ENCODE results near the gene ZGRF1.

ZGRF1 gene

DNA sequence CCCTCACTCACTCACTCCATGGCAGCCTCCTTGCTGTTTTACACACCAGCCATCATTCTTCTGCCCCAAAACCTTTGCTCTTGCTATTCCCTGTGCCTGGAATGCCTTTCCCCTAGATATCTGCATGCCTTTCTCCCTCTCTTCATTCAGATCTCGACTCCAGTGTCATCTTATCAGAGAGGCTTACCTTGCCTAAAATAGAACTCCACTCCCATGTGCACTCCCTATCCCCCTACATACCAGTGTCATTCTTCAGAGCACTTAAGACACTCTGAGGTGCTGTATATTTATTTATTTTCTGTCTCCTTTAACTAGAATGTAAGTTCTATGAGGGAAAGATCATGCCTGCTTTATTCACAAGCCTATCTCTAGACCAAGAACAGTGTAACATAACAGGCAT, 45.1 kb downstream of the ZGRF1 start:
- Histone ChIP-seq H3K4me1 (ENCODE audit: control insufficient read depth in 2 of 2, insufficient read depth in 2 of 2, low read length in 2 of 2) (no peaks in the 10 kb centered on the region), H3K36me3 (ENCODE audit: control insufficient read depth in 2 of 2, insufficient read depth in 2 of 2, low read length in 2 of 2) (peaks cover 0 to 3% of the 10 kb centered on the region in 2 donors), H3K4me3 (ENCODE audit: low read length in 2 of 2) (no peak overlapping the region), H3K27ac (ENCODE audit: low read depth in 2 of 2, low read length in 2 of 2) (no peak overlapping the region), H3K9ac (ENCODE audit: low read depth in 1 of 2, low read length in 2 of 2) (no peak overlapping the region), H3K27me3 (ENCODE audit: control insufficient read depth in 2 of 2, insufficient read depth in 2 of 2, low read length in 2 of 2) (no peaks in the 10 kb centered on the region), H3K9me3 (ENCODE audit: control insufficient read depth in 2 of 2, low read length in 2 of 2) (no peaks in the 10 kb centered on the region)

GRCh38 chr4:112589206-112589605, 47.5 kb downstream of the ZGRF1 start:
- Histone ChIP-seq H3K9me3 (ENCODE audit: control insufficient read depth in 2 of 2, low read length in 2 of 2) (no peaks in the 10 kb centered on the region), H3K9ac (ENCODE audit: low read depth in 1 of 2, low read length in 2 of 2) (no peak overlapping the region), H3K27me3 (ENCODE audit: control insufficient read depth in 2 of 2, insufficient read depth in 2 of 2, low read length in 2 of 2) (no peaks in the 10 kb centered on the region), H3K36me3 (ENCODE audit: control insufficient read depth in 2 of 2, insufficient read depth in 2 of 2, low read length in 2 of 2) (peaks cover 0 to 3% of the 10 kb centered on the region in 2 donors), H3K4me3 (ENCODE audit: low read length in 2 of 2) (no peak overlapping the region), H3K4me1 (ENCODE audit: control insufficient read depth in 2 of 2, insufficient read depth in 2 of 2, low read length in 2 of 2) (no peaks in the 10 kb centered on the region), H3K27ac (ENCODE audit: low read depth in 2 of 2, low read length in 2 of 2) (no peak overlapping the region)

DNA sequence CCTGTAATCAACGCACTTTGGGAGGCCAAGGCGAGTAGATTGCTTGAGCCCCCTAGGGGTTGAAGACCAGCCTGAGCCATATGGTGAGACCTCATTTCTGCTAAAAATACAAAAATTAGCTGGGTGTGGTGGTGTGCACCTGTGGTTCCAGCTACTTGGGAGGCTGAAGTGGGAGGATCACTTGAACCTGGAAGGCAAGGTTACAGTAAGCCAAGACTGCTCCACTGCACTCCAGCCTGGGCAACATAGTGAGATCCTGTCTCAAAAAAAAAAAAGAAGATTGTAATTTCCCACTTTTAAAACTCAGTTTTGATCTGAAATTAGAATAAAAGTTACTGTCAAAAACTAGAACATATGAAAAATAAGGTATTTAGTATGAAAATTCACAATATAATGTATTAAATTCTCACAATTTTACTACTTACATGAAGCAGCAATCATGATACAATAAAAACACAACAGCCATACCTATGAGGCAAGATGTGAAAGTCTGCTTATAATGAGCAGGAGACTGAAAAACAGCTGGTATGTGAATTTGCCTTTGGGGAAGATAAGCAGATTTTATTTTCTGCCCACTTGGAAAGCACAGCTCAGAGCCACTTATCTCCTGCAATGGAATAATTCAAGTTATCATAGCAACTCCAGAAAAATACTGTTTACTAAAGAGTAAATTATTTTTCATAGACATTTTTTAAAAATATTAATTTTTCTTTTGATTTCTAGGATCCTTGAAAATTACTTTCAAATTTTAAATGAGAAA, 50.6 kb downstream of the ZGRF1 start:
- Histone ChIP-seq H3K27ac (ENCODE audit: low read depth in 2 of 2, low read length in 2 of 2) (no peak overlapping the region), H3K4me3 (ENCODE audit: low read length in 2 of 2) (no peak overlapping the region), H3K9ac (ENCODE audit: low read depth in 1 of 2, low read length in 2 of 2) (no peak overlapping the region), H3K27me3 (ENCODE audit: control insufficient read depth in 2 of 2, insufficient read depth in 2 of 2, low read length in 2 of 2) (no peaks in the 10 kb centered on the region), H3K36me3 (ENCODE audit: control insufficient read depth in 2 of 2, insufficient read depth in 2 of 2, low read length in 2 of 2) (no peaks in the 10 kb centered on the region), H3K9me3 (ENCODE audit: control insufficient read depth in 2 of 2, low read length in 2 of 2) (no peaks in the 10 kb centered on the region), H3K4me1 (ENCODE audit: control insufficient read depth in 2 of 2, insufficient read depth in 2 of 2, low read length in 2 of 2) (no peaks in the 10 kb centered on the region)

DNA sequence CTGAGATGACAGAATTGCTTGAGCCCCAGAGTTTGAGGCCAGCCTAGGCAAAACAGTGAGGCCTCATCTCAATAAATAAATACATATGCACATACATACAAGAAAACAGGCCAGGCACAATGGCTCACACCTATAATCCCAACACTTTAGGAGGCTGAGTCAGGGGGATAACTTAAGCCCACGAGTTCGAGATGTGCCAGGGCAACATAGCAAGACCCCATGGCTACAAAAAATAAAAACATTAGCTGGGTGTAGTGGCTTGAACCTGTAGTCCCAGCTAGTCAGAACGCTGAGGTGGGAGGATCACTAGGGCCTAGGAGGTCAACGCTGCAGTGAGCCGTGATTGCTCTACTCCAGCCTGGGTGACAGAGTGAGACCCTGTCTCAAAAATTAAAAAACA, 69.2 kb downstream of the ZGRF1 start:
- Histone ChIP-seq H3K9me3 (ENCODE audit: control insufficient read depth in 2 of 2, low read length in 2 of 2) (no peaks in the 10 kb centered on the region), H3K9ac (ENCODE audit: low read depth in 1 of 2, low read length in 2 of 2) (no peak overlapping the region), H3K36me3 (ENCODE audit: control insufficient read depth in 2 of 2, insufficient read depth in 2 of 2, low read length in 2 of 2) (no peaks in the 10 kb centered on the region), H3K27ac (ENCODE audit: low read depth in 2 of 2, low read length in 2 of 2) (no peak overlapping the region), H3K4me1 (ENCODE audit: control insufficient read depth in 2 of 2, insufficient read depth in 2 of 2, low read length in 2 of 2) (no peaks in the 10 kb centered on the region), H3K27me3 (ENCODE audit: control insufficient read depth in 2 of 2, insufficient read depth in 2 of 2, low read length in 2 of 2) (no peaks in the 10 kb centered on the region), H3K4me3 (ENCODE audit: low read length in 2 of 2) (no peak overlapping the region)

DNA sequence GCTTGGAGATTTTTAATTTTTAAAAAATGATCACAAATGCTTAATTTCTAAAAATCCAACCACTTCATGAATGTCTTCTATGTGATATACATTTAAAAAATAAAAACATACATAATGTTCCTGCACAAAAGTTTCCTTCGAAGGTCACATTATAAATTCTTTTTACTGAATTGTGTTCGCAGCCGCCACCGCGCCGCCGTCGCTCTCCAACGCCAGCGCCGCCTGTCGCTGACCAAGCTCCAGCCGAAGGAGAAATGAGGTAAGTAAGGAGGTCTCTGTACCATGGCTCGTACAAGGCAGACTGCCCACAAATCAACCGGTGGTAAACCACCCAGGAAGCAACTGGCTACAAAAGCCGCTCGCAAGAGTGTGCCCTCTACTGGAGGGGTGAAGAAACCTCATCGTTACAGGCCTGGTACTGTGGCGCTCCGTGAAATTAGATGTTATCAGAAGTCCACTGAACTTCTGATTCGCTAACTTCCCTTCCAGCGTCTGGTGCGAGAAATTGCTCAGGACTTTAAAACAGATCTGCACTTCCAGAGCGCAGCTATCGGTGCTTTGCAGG, 71.9 kb downstream of the ZGRF1 start:
- H3K36me3 ChIP-seq (ENCODE audit: control insufficient read depth in 2 of 2, insufficient read depth in 2 of 2, low read length in 2 of 2), result no peaks in the 10 kb centered on the region
- H3K4me1 ChIP-seq (ENCODE audit: control insufficient read depth in 2 of 2, insufficient read depth in 2 of 2, low read length in 2 of 2), result no peaks in the 10 kb centered on the region
- H3K27me3 ChIP-seq (ENCODE audit: control insufficient read depth in 2 of 2, insufficient read depth in 2 of 2, low read length in 2 of 2), result no peaks in the 10 kb centered on the region
- H3K9ac ChIP-seq (ENCODE audit: low read depth in 1 of 2, low read length in 2 of 2), result no peak overlapping the region
- H3K9me3 ChIP-seq (ENCODE audit: control insufficient read depth in 2 of 2, low read length in 2 of 2), result no peaks in the 10 kb centered on the region
- H3K27ac ChIP-seq (ENCODE audit: low read depth in 2 of 2, low read length in 2 of 2), result no peak overlapping the region
- no peak overlapping the region for H3K4me3 ChIP-seq (ENCODE audit: low read length in 2 of 2)

GRCh38 chr4:112563431-112564200, 73.1 kb downstream of the ZGRF1 start:
- Histone ChIP-seq H3K9ac (ENCODE audit: low read depth in 1 of 2, low read length in 2 of 2) (no peak overlapping the region), H3K27me3 (ENCODE audit: control insufficient read depth in 2 of 2, insufficient read depth in 2 of 2, low read length in 2 of 2) (no peaks in the 10 kb centered on the region), H3K9me3 (ENCODE audit: control insufficient read depth in 2 of 2, low read length in 2 of 2) (no peaks in the 10 kb centered on the region), H3K4me1 (ENCODE audit: control insufficient read depth in 2 of 2, insufficient read depth in 2 of 2, low read length in 2 of 2) (no peaks in the 10 kb centered on the region), H3K4me3 (ENCODE audit: low read length in 2 of 2) (no peak overlapping the region), H3K36me3 (ENCODE audit: control insufficient read depth in 2 of 2, insufficient read depth in 2 of 2, low read length in 2 of 2) (no peaks in the 10 kb centered on the region), H3K27ac (ENCODE audit: low read depth in 2 of 2, low read length in 2 of 2) (no peak overlapping the region)

DNA sequence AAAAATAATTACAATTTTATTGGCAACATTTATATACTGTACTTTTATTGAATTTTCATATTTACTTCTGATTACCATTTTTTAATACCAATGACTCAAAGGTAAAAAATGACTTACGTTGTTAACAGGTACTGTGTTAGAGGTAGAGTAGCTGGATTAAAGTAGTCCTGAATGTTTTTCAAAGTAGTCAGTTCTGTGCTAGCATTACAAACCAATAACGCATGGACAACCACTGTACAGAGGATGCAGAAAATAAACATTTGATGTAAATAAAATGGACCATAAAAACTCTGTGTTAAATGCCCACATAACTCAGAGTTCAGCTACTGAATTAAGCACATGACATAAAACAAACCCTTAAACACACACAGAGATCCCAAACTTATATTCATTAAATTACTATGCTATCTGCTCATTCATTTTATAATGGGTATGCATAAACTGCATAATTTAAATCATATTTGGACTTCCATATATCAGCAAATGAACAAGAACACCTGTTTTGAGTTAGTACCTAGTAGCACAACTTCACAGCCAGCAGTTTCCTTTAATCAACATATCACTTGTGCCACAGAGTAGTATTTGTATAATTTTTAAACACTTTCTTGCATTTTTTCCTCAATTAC, 74.3 kb downstream of the ZGRF1 start:
- H3K9me3 ChIP-seq (ENCODE audit: control insufficient read depth in 2 of 2, low read length in 2 of 2), result no peaks in the 10 kb centered on the region
- H3K27me3 ChIP-seq (ENCODE audit: control insufficient read depth in 2 of 2, insufficient read depth in 2 of 2, low read length in 2 of 2), result no peaks in the 10 kb centered on the region
- H3K9ac ChIP-seq (ENCODE audit: low read depth in 1 of 2, low read length in 2 of 2), result no peak overlapping the region
- no peak overlapping the region for H3K4me3 ChIP-seq (ENCODE audit: low read length in 2 of 2)
- no peak overlapping the region for H3K27ac ChIP-seq (ENCODE audit: low read depth in 2 of 2, low read length in 2 of 2)
- no peaks in the 10 kb centered on the region for H3K36me3 ChIP-seq (ENCODE audit: control insufficient read depth in 2 of 2, insufficient read depth in 2 of 2, low read length in 2 of 2)
- no peaks in the 10 kb centered on the region for H3K4me1 ChIP-seq (ENCODE audit: control insufficient read depth in 2 of 2, insufficient read depth in 2 of 2, low read length in 2 of 2)

- Histone ChIP-seq H3K9me3 (ENCODE audit: control insufficient read depth in 2 of 2, low read length in 2 of 2) (no peaks in the 10 kb centered on the region), H3K4me1 (ENCODE audit: control insufficient read depth in 2 of 2, insufficient read depth in 2 of 2, low read length in 2 of 2) (no peaks in the 10 kb centered on the region), H3K4me3 (ENCODE audit: low read length in 2 of 2) (no peak overlapping the region), H3K36me3 (ENCODE audit: control insufficient read depth in 2 of 2, insufficient read depth in 2 of 2, low read length in 2 of 2) (no peaks in the 10 kb centered on the region), H3K27ac (ENCODE audit: low read depth in 2 of 2, low read length in 2 of 2) (no peak overlapping the region), H3K27me3 (ENCODE audit: control insufficient read depth in 2 of 2, insufficient read depth in 2 of 2, low read length in 2 of 2) (no peaks in the 10 kb centered on the region), H3K9ac (ENCODE audit: low read depth in 1 of 2, low read length in 2 of 2) (no peak overlapping the region)
Observed at GRCh38 chr4:112560084-112560483, 76.6 kb downstream of the ZGRF1 start.

DNA sequence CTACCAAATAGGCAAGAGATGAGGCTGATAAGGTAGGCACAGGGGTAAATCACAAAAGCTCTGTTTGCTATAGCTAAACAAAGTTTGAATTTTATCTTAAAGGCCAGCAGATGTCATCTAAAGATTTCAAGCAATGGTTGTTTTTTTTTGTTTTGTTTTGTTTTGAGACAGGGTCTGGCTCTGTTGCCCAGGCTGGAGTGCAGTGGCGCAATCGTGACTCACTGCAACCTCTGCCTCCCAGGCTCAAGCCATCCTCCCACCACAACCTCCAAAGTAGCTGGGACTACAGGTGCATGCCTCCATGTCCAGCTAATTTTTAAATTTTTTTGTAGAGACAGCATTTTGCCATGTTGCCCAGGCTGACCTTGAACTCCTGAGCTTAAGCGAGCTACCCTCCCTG, 77.7 kb downstream of the ZGRF1 start:
- Histone ChIP-seq H3K27ac (ENCODE audit: low read depth in 2 of 2, low read length in 2 of 2) (no peak overlapping the region), H3K9ac (ENCODE audit: low read depth in 1 of 2, low read length in 2 of 2) (no peak overlapping the region), H3K4me3 (ENCODE audit: low read length in 2 of 2) (no peak overlapping the region), H3K27me3 (ENCODE audit: control insufficient read depth in 2 of 2, insufficient read depth in 2 of 2, low read length in 2 of 2) (no peaks in the 10 kb centered on the region), H3K4me1 (ENCODE audit: control insufficient read depth in 2 of 2, insufficient read depth in 2 of 2, low read length in 2 of 2) (no peaks in the 10 kb centered on the region), H3K9me3 (ENCODE audit: control insufficient read depth in 2 of 2, low read length in 2 of 2) (no peaks in the 10 kb centered on the region), H3K36me3 (ENCODE audit: control insufficient read depth in 2 of 2, insufficient read depth in 2 of 2, low read length in 2 of 2) (no peaks in the 10 kb centered on the region)

Measured in mucosa of rectum (tissue), 2 donors.